NCI-H2107 (cell line): ENCODE measurements around the gene TMEM205.
A peak's percentile ranks its signal among the peaks of the same experiment; 100 is the strongest.
"Not testable (repeated sequence)": the region's sequence is repeated elsewhere in the genome, so short reads cannot be mapped to it uniquely, and the experiment has no call there.

ENCODE experiments used
- DNase-seq: peaks from one replicate; lab custom pipeline; 2025; lab: John Stamatoyannopoulos, UW

TMEM205 gene

DNA sequence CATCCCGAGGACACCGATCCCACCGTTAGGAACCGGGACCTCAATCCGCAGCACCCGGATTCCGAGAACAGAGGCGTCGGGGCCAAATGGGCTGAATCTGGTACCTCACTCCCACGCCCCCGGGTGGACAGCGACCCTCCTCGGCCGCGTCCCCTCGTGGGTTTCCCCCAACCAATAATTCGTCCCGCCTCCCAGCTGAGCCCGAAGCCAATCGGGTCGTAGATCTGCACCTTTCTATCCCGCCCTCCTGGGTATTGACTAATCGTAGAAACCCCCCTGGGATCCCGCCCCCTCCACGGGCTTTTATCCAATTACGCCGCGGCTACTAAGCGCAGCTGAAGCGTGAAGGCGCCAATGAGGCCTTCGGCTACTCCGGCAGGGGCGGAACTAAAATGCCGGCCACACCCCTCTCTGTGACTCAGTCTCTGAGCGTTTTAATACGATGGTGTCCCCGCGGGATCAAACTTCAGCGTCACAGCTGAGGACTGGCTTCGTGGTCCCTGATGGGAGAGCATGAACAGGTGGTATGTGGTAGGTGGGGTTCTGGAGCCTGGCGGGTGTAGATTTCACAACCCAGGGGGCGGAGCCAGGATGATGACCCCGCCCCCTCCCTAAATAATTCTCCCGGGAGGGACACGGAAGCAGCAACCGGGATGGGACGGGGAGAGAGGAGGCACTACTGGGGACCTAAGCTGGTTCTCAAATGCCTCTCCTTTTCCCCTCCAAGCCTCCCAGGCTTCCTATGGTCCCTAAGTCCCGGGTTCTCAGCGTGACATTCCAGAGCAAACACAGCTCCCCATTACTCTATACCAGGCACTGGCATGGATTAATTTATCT, at the start of gene TMEM205, which contains the start of gene CCDC159:
TMEM205 (minus strand) TSS at position 165 of the 837 bp plus-strand sequence. CDS start 649 bp downstream, outside the sequence.
CCDC159 (plus strand) TSS at position 416 of the 837 bp plus-strand sequence; CDS start at position 504, 88 bp downstream.
- DNase-seq = peak; percentile 95

DNA sequence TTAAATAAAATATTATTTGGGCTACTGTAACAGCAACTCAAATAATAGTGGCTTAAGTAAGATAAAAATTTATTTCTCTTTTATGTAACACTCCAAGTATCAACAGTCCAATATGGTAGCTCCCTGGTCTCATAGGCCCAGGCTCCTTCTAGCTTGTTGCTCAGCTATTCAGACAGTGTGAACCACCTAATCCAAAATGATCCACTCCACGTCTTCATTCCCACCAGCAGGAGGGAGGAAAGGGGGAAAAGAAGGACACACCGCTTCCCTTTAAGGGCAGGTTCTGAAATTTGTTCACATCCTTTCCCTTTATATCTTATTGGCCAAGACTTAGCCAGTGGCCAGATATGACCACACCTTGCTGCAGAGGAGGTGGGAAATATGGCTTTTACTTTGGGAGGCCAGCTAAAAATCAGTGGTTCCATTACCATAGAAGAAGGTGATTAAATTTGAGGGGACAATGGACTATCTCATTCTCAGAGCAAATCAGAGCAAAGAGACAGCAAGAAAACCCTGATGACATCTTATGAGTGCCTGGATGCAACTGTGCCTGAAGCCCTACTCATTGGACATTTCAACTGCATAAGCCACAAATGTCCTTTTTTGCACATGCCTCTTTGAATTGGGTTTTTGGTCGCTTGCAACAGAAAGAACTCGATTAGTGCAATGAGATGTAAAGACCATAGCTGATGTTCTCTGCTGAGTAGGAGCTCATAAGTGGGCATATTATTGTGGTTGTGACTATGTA, 45.0 kb upstream of the TMEM205 start:
- no peak for DNase-seq

DNA sequence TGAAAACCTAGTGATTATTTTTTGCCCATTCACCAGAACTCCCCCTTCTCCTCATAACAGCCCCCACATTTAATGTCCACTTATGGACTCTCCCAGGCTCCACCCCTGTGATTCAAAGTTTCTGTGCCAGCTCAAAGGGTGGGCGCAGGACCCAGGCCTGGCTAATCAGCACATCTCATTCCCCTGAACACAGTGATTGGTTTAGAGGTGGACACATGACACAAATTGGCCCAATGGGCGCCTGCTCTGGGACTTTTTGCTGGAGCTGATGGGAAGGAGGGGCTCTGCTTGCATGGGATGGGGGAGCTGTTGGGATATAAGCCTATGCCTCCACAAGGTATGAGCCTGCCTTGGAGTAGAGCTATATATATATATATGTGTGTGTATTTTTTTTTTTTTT, 44.3 kb upstream of the TMEM205 start:
- no peak for DNase-seq

DNA sequence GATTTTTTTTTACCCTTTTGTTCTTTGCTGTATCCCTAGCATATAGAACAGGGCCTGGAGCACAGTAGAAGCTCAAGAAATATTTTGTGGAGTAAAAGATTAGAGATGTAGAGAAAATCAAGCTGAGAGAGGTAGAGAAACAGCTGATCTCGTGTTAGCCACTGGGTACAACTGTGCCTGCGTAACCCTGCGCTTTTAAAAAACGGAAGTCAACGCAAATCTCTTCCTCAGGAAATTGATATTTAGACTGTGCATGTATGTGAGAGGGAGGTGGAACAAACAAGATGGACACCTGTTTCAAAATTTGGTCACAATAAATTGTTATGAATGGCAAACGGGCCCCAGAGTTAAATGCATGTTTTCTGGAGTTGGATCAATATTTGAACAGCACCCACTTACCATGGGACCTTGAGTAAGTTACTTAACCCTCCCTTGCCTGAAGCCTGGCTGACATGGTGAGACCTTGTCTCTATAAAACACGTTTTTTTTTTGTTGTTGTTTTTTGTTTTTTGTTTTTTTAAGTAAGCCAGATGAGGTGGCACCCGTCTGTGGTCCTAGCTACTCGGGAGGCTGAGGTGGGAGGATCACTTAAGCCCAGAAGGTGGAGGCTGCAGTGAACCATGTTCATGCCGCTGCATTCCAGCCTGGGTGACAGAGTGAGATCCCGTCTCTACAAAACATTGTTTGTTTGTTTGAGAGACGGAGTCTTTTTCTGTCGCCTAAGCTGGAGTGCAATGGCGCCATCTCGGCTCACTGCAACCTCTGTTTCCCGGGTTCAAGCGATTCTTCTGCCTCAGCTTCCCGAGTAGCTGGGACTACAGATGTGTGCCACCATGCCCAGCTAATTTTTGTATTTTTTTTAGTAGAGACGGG, 41.3 kb upstream of the TMEM205 start:
- no peak for DNase-seq

DNA sequence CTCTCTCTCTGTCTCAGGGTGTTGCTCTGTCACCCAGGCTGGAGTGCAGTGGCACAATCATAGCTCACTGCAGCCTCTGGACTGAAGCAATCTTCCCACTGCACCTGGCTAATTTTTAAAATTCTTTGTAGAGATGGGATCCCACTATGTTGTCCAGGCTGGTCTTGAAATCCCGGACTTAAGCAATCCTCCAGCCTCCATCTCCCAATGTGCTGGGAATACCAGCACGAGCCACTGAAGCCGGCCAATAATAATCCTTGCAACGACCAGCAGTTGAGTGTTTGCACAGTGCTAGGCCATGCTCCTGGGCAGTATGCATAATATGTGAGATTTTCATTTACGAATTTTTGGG, 38.7 kb upstream of the TMEM205 start:
- DNase-seq = no peak

DNA sequence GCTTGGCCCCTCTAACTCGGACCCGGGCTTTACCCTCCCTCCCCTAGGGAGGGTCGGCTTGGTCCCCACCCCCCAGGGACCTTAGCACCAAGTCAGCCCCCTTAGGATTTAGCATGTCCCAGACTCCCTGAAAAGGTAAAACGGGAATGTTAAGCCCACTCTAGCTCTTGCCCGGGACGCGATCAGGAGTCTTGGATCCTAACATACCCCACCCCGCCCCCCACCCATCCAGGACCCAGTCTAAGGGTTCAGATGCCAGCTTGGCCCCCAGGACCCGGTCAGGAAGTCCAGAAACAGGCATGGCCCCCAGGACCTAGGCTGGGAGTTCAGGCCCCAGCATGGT, 37.6 kb upstream of the TMEM205 start:
- DNase-seq = no peak

DNA sequence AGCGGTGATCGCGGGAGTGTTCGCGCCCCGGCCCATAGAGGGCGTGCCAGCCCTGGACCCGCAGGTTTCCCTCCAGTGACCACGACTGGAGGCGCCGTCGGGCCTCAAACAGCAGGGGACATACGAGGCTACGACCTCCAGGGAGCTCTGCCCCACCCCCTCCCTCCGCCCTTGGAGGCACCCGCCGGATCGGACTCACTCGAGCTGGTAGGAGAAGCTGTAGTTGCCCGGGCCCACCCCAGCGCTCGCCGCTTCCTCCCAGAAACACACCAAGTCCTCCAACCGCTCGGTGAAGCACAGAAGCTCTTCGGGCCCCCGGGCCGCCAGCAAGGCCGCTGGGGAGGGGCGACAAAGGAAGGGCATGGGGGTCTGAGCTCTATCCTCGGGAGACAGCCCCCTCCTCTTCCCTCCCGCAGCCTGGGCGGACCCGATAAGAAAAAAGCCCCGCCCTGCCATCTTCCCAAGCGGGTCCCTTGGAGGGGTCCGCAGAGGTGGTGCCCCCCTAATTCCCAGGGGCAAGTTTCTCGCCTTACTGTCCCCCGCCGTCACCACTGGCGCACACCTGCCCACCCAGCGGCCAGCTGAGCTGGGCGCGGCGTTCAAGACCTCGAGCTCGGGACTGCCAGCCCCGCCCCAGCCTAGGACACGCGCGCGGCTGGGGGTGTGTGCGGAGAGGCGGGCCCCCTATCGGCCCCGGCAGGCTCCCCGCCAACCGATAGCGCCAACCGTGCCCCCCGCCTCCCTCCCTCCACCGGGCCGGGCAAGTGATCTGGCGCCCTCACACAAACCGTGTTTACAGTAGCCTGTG, 37.0 kb upstream of the TMEM205 start:
- DNase-seq = peak; percentile 21

DNA sequence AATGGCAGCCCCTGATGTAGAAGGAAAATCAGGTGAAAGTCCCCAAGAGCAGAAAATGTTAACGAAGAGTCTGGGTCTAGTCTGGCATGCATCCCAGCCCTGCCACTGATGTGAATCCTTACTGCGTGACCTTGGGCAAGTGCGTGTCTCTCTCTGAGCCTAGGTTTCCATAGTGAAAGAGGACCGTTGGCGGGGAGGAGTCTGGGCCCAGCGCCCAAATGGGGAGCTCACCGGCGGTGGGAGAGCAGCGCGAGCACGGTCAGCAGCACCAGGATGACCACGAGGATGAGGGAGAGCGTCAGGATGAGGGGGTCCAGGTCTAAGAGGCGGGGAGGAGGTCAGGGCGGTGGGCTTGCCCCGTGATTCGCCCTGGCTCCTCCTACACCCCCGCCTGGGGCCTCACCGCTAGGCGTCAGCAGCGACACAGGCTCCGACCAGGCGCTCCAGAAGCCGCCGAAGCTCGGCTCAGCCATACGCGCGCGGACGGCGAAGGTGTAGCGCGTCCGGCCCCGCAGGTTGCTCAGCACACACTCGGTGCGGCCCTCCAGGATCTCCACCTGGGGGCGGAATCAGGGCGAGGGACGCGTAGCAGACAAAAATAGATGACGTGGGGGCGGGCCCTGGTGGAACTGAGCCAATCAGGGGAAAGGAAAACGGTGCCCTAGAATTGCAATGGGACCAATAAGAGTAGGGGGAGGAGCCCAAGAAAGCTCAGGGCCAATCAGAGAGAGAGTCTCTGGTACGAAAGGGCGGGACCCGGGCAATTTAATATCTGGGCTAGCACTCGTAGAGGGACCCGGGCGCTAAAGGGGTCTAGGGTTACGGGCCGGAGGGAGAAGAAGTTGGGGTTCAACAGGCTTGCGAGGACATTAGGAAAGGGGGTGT, 34.8 kb upstream of the TMEM205 start:
- peak; percentile 92 for DNase-seq

DNA sequence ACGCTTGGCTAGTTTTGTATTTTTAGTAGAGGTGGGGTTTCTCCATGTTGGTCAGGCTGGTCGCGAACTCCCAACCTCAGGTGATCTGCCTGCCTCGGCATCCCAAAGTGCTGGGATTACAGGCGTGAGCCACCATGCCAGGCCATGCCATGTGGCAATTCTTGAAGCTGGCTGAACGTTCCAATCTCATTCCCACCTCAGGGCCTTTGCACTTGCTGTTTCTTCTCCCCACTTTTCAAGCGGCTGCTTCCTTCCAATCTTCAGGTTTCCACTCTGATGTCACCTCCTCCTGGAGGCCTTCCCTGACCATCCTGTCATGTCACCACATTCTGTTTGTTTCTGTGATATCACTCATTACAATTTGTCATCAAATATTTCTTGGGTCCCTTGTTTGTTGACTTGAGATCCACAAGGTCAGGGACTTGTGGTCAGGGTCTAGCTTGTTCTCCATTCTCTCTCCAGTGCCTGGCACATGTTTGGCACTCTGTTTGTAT, 33.8 kb upstream of the TMEM205 start:
- no peak for DNase-seq

DNA sequence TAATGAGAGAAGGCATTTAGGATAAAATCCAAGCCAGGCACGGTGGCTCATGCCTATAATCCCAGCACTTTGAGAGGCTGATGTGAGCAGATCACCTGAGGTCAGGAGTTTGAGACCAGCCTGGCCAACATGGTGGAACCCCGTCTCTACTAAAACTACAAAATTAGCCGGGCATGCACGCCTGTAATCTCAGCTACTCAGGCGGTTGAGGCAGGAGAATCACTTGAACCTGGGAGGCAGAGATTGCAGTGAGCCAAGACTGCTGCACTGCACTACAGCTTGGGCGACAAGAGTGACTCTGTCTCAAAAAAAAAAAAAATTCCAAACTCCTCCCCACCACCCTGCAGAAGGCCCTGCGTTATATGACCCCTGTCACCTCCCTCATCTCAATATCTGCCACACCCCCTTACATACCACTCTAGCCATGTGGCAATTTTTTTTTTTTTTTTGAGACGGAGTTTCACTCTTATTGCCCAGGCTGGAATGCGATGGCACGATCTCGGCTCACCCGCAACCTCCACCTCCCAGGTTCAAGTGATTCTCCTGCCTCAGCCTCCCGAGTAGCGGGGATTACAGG, 33.3 kb upstream of the TMEM205 start:
- DNase-seq = not testable (repeated sequence)

DNA sequence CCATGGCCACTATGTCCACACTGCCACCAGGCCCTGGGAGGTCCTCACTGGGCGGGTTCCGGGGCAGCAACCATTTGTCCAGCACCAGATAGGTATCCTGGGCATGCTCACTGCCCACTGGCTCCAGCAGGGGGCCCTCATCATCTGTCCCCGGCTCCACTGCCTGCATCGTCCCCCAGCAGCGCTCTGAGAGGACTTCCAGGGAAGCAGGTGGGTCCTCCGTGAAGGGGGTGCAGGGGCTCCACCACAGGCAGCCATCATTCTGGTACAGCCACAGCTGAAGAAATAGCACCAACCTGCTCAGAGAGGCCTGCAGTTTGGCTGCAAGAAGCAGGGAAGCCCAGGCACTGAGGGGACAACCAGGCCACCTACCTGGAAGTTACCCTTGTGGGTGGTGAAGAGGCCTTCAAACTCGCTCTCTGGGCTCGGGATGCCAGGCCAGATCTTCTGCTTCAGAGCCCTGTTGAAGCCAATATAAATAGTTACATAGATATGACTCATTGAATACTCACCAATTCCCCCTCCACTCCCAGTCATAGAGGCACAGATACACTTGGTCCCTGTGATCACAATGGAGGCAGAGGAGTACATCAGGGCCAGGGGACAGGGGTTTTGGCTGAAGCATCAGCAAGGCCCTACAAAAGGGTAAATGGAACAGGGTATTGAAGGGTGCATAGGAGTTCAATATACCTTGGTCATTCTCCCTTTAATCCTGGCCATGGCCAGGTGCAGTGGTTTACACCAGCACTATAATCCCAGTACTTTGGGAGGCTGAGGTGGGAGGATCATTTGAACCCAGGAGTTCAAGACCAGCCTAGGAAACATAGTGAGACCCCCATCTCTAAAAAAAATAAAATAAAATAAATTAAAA, 32.5 kb upstream of the TMEM205 start:
- no peak for DNase-seq

DNA sequence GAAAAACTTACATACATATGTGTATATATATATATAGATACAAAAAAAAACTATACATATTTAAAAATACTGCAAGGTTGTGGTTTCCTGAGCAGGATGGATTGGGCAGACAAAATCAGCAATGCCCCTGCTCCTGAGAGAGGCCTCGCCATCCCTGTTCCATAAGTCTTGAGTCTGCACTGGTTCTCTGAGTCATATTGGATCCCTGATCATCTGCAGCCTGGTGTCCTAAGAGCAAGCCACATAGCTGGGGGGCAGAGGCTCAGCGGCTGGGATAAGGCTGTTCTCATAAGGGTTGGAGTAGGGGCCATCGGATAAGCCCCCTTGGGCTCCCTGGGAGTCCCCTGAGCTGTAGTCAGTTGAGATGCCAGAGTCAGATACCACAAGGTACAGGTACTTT, 31.7 kb upstream of the TMEM205 start:
- DNase-seq = no peak

DNA sequence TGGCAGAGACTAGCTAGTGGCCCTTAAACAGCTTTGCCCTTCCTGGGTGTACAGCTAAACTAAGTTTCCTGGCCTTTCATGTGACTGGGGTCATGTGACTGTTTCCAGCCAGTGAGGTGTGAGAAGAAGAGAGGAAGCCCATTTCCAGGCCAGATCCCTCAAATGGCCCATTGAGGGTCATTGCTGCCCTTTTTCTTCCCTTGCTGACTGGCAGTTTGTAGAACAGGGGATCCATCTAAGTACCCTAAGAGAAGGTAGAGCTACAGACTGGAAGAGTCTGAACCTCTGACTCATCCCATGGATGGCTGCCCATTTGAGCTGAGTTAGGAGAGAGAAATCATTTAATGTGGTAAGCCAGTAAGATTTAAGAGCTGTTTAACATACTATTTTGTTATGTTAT, 31.2 kb upstream of the TMEM205 start:
- no peak for DNase-seq

DNA sequence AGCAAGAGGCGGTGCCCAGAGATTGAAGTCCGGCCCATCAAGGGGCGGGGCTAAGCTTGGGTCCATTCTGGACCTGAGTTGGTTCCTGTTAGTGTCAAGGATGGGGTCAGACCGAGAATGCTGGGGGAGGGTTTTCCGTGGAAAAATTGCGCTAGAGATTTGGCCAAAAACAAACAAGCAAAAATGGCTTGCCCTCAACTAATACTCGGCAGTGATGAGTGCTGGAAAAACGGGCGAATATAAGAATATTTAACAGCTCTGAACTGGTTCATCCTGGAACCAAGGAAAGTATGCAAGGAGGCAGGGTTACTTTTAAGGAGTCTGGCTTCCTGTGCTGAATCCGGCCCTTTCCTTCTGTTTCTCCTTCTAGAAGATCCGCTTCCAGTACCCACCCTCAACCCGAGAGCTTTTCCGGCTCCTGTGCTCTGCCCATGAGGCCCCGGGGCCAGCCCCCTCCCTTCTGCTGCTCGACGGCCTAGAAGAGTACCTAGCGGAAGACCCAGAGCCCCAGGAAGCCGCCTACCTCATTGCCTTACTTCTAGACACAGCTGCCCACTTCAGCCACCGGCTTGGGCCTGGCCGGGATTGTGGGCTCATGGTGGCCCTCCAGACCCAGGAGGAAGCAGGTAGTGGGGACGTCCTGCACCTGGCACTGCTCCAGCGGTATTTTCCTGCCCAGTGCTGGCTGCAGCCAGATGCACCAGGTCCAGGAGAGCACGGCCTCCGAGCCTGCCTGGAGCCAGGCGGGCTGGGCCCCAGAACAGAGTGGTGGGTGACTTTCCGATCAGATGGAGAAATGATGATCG, 29.3 kb upstream of the TMEM205 start:
- DNase-seq = peak; percentile 21

DNA sequence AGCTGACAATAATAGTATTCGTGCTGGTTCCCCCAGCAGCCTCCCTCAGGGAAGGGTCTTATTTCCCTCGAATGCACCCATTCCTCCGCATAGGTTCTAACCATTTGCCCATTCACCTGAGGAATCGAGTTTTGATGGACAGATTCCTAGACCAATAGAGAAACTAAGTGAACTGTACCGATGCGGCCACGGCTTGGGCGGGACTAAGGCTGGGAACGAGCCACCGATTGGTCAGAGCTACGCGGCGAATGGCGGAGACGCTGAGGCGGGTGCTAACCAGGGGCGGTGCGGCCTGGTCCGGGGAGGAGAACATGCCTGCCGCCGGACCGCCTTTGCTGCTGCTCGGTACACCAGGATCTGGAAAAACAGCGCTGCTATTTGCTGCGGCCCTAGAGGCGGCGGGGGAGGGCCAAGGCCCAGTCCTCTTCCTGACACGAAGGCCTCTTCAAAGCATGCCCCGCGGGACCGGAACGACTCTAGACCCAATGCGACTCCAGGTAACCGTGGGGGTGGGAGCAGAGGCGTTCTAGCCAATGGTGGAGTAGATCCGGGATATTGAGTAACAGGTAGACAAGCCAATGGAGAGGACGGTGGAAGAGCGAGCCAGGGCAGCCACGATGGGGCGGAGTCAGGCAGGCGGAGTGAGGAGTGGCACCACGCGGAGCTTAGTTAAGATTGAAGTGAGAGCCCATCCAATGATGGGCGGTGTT, 28.5 kb upstream of the TMEM205 start, which contains the start of gene SWSAP1:
SWSAP1 (plus strand) TSS at position 234 of the 710 bp plus-strand sequence; CDS start at position 249, 15 bp downstream.
- peak; percentile 95 for DNase-seq

DNA sequence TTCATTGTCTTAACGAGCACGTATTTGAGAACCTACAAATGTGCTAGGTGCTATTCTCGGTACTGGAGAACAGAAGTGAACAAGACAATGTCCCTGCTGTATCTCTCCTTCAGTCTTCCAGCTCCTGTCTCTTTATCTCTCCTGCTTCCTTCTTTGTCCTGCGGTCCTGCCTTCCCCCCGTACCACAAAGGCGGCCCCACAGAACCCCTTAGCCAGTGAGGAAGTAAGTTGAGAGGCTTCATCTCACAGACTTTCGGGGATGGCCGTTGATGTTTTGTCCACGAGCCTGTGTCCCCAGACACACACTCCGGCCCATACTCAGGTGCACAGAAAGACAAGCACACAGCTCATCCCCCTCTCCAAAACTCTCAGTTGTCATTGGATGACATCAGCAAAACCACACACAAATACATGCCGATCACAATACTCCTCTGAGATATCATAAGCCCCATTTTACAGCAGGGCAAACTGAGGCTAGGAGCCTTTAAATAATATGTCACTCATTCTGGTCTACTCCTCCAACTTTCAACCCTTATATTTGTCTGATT, 27.9 kb upstream of the TMEM205 start:
- DNase-seq = no peak
